A549 (cell line): ENCODE results near the gene DLX6. TPM values are rescaled to one million over a fixed set of nuclear protein-coding genes. Genes with fewer than 3 reads are reported as not detected.

Experiments used
- ATAC-seq, 2 experiments: fragments of 200-7000 bp in 1 of 2; fragments of >200 bp in 1 of 2; cut with Nextera tagmentation in 1 of 2; cut with Tn5 transposase in 1 of 2; 3 replicates each; pipeline versions ENCODE4 v1.8.0 to v1.9.1; 2018 to 2020; ENCODE audit warnings: mild to moderate bottlenecking in 1 of 2, moderate library complexity in 1 of 2
- CTCF ChIA-PET: fragments of 300-600 bp; sonication (Branson Sonifier 250); formaldehyde crosslinking; extraction: SDS; loops from one replicate; lab custom pipeline; 2021; ENCODE audit warnings: antibody characterized with exemption, inconsistent platforms; lab: Yijun Ruan, JAX
- POLR2A ChIA-PET: fragments of 350-600 bp; formaldehyde crosslinking; extraction: SDS; loops from one replicate; lab custom pipeline; 2021; ENCODE audit warnings: antibody characterized with exemption, inconsistent platforms; lab: Yijun Ruan, JAX
- DNase-seq, 2 experiments: peaks; one replicate each; pipeline versions ENCODE4 v3.0.0 to v3.0.0-alpha.2; 2011 to 2016; ENCODE audit warnings: low read depth in 1 of 2, low spot score in 1 of 2
- FAIRE-seq: peaks from 2 replicates; lab custom pipeline; 2011; peaks lifted over from hg19 to GRCh38; lab: Jason Lieb, UNC
- H3K27ac ChIP-seq, 2 experiments: fragments of >200 bp; sonication (Bioruptor Twin); formaldehyde crosslinking; 3 replicates each; pipeline ENCODE4 v1.5.1; 2016 to 2017
- H3K4me1 ChIP-seq: fragments of >200 bp; sonication (Bioruptor Twin); formaldehyde crosslinking; 3 replicates; pipeline ENCODE4 v1.6.1; 2016
- H3K4me2 ChIP-seq: fragments of >200 bp; sonication (Bioruptor Twin); formaldehyde crosslinking; 3 replicates; pipeline ENCODE4 v1.6.1; 2016
- H3K4me3 ChIP-seq: fragments of >200 bp; sonication (Bioruptor Twin); formaldehyde crosslinking; 3 replicates; pipeline ENCODE4 v1.5.1; 2016
- H3K9me3 ChIP-seq: fragments of >200 bp; sonication (Bioruptor Twin); formaldehyde crosslinking; 3 replicates; pipeline ENCODE4 v1.6.1; 2016
- CBX2 ChIP-seq: fragments of 200-600 bp; sonication (generic); IDR thresholded peaks from 2 replicates; pipeline ENCODE4 v1.6.1; 2016; ENCODE audit warnings: low read depth, mild to moderate bottlenecking, borderline replicate concordance
- CBX8 ChIP-seq: fragments of 200-600 bp; sonication (generic); IDR thresholded peaks from 2 replicates; pipeline ENCODE4 v1.6.1; 2016
- CHD4 ChIP-seq: fragments of 200-600 bp; sonication (generic); IDR thresholded peaks from 2 replicates; pipeline ENCODE4 v1.6.1; 2016; ENCODE audit warnings: antibody characterized with exemption, mild to moderate bottlenecking, borderline replicate concordance
- EHMT2 ChIP-seq: fragments of 200-600 bp; sonication (generic); IDR thresholded peaks from 2 replicates; pipeline ENCODE4 v1.6.1; 2016; ENCODE audit warnings: antibody characterized with exemption, low read depth, mild to moderate bottlenecking, moderate library complexity
- EP300 ChIP-seq, 2 experiments: fragments of >200 bp; sonication (Bioruptor Twin); formaldehyde crosslinking; IDR thresholded peaks; 2 replicates in 1 of 2; 3 replicates in 1 of 2; pipeline ENCODE4 v1.6.1; 2016 to 2017
- FOSL2 ChIP-seq, 2 experiments: fragments of 450-650 bp in 1 of 2; fragments of >200 bp in 1 of 2; sonication (Bioruptor Twin) in 1 of 2; formaldehyde crosslinking; IDR thresholded peaks; 2 replicates each; pipeline versions ENCODE4 v1.5.0 to v1.6.1; 2016 to 2020; ENCODE audit warnings: mild to moderate bottlenecking in 1 of 2, moderate library complexity in 1 of 2
- JUN ChIP-seq, 2 experiments: fragments of >200 bp; sonication (Bioruptor Twin); formaldehyde crosslinking; IDR thresholded peaks; 2 replicates in 1 of 2; 3 replicates in 1 of 2; pipeline ENCODE4 v1.6.1; 2016 to 2017
- MYC ChIP-seq: IDR thresholded peaks from 2 replicates; pipeline ENCODE4 v1.6.1; 2012; ENCODE audit warnings: mild to moderate bottlenecking, inconsistent platforms, low read length, improper control_type of control experiment, borderline replicate concordance
- NFE2L2 ChIP-seq: fragments of 150-350 bp; conservative IDR thresholded peaks from 2 replicates; pipeline ENCODE4 v1.6.1; 2014; ENCODE audit warnings: low read length
- NPAS2 ChIP-seq: fragments of 250-450 bp; sonication (Bioruptor Pico); IDR thresholded peaks from 2 replicates; pipeline ENCODE4 v1.8.0; 2022; ENCODE audit warnings: mild to moderate bottlenecking, moderate library complexity, borderline replicate concordance
- NR3C1 ChIP-seq: fragments of >200 bp; sonication (Bioruptor Twin); formaldehyde crosslinking; IDR thresholded peaks from 3 replicates; pipeline ENCODE4 v1.6.1; 2017
- PHF8 ChIP-seq: fragments of 200-600 bp; sonication (generic); IDR thresholded peaks from 2 replicates; pipeline ENCODE4 v1.6.1; 2016; ENCODE audit warnings: low read depth, mild to moderate bottlenecking, antibody characterized with exemption, moderate library complexity, borderline replicate concordance
- POLR2A ChIP-seq: IDR thresholded peaks from 2 replicates; pipeline ENCODE4 v1.6.1; 2012; ENCODE audit warnings: mild to moderate bottlenecking, low read length
- POLR2AphosphoS2 ChIP-seq: conservative IDR thresholded peaks from 2 replicates; pipeline ENCODE4 v1.6.1; 2012; ENCODE audit warnings: low read length, improper control_type of control experiment, inconsistent platforms
- RFX5 ChIP-seq: fragments of 450-650 bp; IDR thresholded peaks from 2 replicates; pipeline ENCODE4 v1.7.1; 2014; ENCODE audit warnings: antibody characterized with exemption, mild to moderate bottlenecking, moderate library complexity
- RNF2 ChIP-seq: fragments of 200-600 bp; sonication (generic); IDR thresholded peaks from 2 replicates; pipeline ENCODE4 v1.6.1; 2016; ENCODE audit warnings: low read depth, mild to moderate bottlenecking, antibody characterized with exemption, moderate library complexity, borderline replicate concordance
- TP53 ChIP-seq: fragments of 250-450 bp; sonication (Bioruptor Pico); IDR thresholded peaks from 2 replicates; pipeline ENCODE4 v1.5.0; 2021; ENCODE audit warnings: mild to moderate bottlenecking, moderate library complexity
- ZC3H11A ChIP-seq: fragments of 450-650 bp; IDR thresholded peaks from 2 replicates; pipeline ENCODE4 v1.6.1; 2014; ENCODE audit warnings: antibody characterized with exemption, mild to moderate bottlenecking
- WGBS: methylation state at CpG from one replicate; pipeline ENCODE4 v1.1.6; 2017; ENCODE audit errors: missing lambda C conversion rate; 5-methylcytosine and 5-hydroxymethylcytosine counted together
- polyA plus RNA-seq, 4 experiments: library from polyadenylated mRNA; depleted of rRNA in 3 of 4; stranded (reverse); fragments of >200 nt; fragmentation: RNase III in 1 of 4; extraction: RNeasy Plus Mini Kit Qiagen cat#74134 plus additional on column Dnase treatment in 1 of 4; gene quantifications; 2 replicates in 3 of 4; 3 replicates in 1 of 4; pipeline ENCODE4 v1.2.3, GENCODE V29; 2011 to 2017
- TF ChIP-seq, protein P1 (sequence below): fragments of 250-450 bp; sonication (Bioruptor Pico); IDR thresholded peaks from 2 replicates; pipeline ENCODE4 v1.5.0; 2020; ENCODE audit warnings: low read depth, mild to moderate bottlenecking, moderate library complexity
- TF ChIP-seq, protein P2 (sequence below): fragments of 250-450 bp; sonication (Bioruptor Pico); IDR thresholded peaks from 2 replicates; pipeline ENCODE4 v1.5.0; 2021; ENCODE audit warnings: mild to moderate bottlenecking, moderate library complexity, borderline replicate concordance
- TF ChIP-seq, protein P3 (sequence below): IDR thresholded peaks from 2 replicates; pipeline ENCODE4 v1.6.1; 2012; ENCODE audit warnings: low read depth, borderline replicate concordance

DLX6 gene
- polyA plus RNA-seq, 2 of the 4 experiments (the other 2 are of a cell fraction): not detected

DNA sequence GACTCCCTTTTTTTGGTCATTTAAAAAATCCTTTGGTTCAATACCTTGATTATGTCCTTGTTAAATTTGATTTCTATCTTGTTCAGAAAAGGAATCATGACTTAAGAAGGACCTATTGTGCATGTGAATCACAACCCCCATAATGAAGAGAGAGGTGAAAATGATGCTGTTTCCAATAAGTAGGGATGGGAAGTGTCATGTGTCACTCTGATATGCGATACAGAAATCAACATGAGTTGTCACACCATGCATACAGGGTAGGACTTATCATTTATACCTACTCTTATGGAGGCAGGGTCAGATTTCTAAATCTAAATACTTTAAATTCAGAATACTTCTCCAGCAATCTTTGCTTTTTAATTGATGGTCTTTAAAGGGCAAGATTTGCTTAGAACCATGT, 19.4 kb upstream of the DLX6 start:
- no peak overlapping the region for H3K4me3 ChIP-seq
- no peak for TF ChIP-seq POLR2AphosphoS2
- no peak for TF ChIP-seq TP53 (CRISPR knock-in tag)
- TF ChIP-seq, protein P1, sequence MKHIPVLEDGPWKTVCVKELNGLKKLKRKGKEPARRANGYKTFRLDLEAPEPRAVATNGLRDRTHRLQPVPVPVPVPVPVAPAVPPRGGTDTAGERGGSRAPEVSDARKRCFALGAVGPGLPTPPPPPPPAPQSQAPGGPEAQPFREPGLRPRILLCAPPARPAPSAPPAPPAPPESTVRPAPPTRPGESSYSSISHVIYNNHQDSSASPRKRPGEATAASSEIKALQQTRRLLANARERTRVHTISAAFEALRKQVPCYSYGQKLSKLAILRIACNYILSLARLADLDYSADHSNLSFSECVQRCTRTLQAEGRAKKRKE: no peak
- no peak for TF ChIP-seq MYC
- TF ChIP-seq NFE2L2: no peak
- no peak for TF ChIP-seq NPAS2
- no peak for TF ChIP-seq EHMT2
- TF ChIP-seq CBX2: no peak
- TF ChIP-seq FOSL2 (IDR thresholded peaks at IDR 0.05): no peak
- TF ChIP-seq FOSL2 (CRISPR knock-in tag; IDR thresholded peaks at IDR 0.05): no peak
- TF ChIP-seq, protein P2, sequence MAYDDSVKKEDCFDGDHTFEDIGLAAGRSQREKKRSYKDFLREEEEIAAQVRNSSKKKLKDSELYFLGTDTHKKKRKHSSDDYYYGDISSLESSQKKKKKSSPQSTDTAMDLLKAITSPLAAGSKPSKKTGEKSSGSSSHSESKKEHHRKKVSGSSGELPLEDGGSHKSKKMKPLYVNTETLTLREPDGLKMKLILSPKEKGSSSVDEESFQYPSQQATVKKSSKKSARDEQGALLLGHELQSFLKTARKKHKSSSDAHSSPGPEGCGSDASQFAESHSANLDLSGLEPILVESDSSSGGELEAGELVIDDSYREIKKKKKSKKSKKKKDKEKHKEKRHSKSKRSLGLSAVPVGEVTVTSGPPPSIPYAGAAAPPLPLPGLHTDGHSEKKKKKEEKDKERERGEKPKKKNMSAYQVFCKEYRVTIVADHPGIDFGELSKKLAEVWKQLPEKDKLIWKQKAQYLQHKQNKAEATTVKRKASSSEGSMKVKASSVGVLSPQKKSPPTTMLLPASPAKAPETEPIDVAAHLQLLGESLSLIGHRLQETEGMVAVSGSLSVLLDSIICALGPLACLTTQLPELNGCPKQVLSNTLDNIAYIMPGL (CRISPR knock-in tag): no peak
- TF ChIP-seq RNF2: no peak
- no peak for TF ChIP-seq CHD4
- no peak for TF ChIP-seq NR3C1
- WGBS: 0% methylated on average over 1 of the region's 1 CpG
- no peaks in the 10 kb centered on the region for H3K4me1 ChIP-seq
- DNase-seq: no peak
- FAIRE-seq: no peak
- H3K9me3 ChIP-seq: no peaks in the 10 kb centered on the region
- POLR2A ChIA-PET: no interaction called here
- no peak overlapping the region for H3K27ac ChIP-seq
- ATAC-seq: no peak
- H3K4me2 ChIP-seq: no peak overlapping the region
- CTCF ChIA-PET: no interaction called here

DNA sequence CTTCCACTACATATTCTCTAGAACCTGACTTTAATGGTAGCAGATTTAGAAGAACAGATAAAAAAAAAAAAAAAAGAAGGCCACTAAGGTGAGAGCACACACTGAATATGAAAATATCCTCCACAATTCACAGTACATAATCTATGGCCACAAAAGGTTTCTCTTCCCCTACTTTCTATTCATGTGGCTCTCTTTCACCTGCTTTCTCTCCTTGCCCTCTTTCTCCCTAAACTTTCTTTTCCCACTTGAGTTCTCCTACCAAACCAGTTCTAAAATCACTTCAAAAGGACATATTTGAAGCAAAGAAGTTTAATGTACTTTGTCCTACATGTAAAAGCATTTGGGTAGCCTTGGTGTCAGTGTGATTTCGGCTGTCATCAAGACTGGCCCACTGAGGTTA, 18.5 kb upstream of the DLX6 start:
- ATAC-seq (no peak), FAIRE-seq (no peak), DNase-seq (no peak)
- 0% methylated on average over 1 of the region's 1 CpG for WGBS
- no peak overlapping the region for H3K27ac ChIP-seq
- POLR2A ChIA-PET: no interaction called here
- no peak overlapping the region for H3K4me2 ChIP-seq
- H3K9me3 ChIP-seq: no peaks in the 10 kb centered on the region
- H3K4me3 ChIP-seq: no peak overlapping the region
- H3K4me1 ChIP-seq: no peaks in the 10 kb centered on the region
- CTCF ChIA-PET: interaction anchor here (0.7 kb wide), 1 partner anchor 1050 kb away, joined by 3 read pairs; no protein-coding TSS in a partner anchor
- TF ChIP-seq JUN (IDR thresholded peaks at IDR 0.05): no peak
- no peak for TF ChIP-seq CHD4
- TF ChIP-seq CBX8: no peak
- TF ChIP-seq, protein P2 (CRISPR knock-in tag): no peak
- no peak for TF ChIP-seq ZC3H11A
- no peak for TF ChIP-seq TP53 (CRISPR knock-in tag)
- no peak for TF ChIP-seq FOSL2 (IDR thresholded peaks at IDR 0.05)
- no peak for TF ChIP-seq FOSL2 (CRISPR knock-in tag; IDR thresholded peaks at IDR 0.05)
- TF ChIP-seq RFX5: no peak
- TF ChIP-seq, all 56 proteins: peak for 0

DNA sequence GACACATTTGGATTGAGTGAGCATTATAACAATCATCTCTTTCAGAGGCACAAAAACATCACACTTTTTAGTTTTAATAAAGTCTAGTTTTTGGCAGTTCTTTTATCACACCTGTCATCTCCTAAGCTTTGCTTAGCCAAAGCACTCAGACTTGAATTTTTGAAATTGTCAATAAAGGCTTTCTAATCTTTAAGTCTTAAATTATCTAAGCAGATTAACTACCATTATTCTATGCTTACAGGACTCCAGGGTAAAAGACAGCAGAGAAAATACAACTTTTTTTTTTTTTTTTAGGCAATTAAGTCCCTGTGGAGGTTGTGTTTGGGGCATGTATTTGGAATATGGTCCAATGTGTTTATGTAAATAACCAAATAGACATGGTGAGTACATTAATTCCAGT, 17.6 kb upstream of the DLX6 start:
- Histone ChIP-seq H3K4me3 (no peak overlapping the region), H3K4me1 (no peaks in the 10 kb centered on the region), H3K4me2 (no peak overlapping the region), H3K27ac (no peak overlapping the region), H3K9me3 (no peaks in the 10 kb centered on the region)
- ChIA-PET CTCF (interaction anchor here (0.7 to 0.9 kb wide), 2 partner anchors 40 to 879 kb away, joined by 3 to 4 read pairs; no protein-coding TSS in a partner anchor), POLR2A (no interaction called here)
- no peak for ATAC-seq
- DNase-seq: no peak
- FAIRE-seq: no peak
- no peak for TF ChIP-seq RNF2
- TF ChIP-seq POLR2A: no peak
- TF ChIP-seq NFE2L2: no peak
- TF ChIP-seq, protein P3, sequence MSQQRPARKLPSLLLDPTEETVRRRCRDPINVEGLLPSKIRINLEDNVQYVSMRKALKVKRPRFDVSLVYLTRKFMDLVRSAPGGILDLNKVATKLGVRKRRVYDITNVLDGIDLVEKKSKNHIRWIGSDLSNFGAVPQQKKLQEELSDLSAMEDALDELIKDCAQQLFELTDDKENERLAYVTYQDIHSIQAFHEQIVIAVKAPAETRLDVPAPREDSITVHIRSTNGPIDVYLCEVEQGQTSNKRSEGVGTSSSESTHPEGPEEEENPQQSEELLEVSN: no peak
- TF ChIP-seq PHF8: no peak
- TF ChIP-seq EP300 (IDR thresholded peaks at IDR 0.05): no peak
